GM12878 (cell line): ENCODE measurements around the gene SYNPO. TPM values are rescaled to one million over a fixed set of nuclear protein-coding genes. Genes with fewer than 3 reads are reported as not detected.

Source experiments
- ATAC-seq: fragments of 200-7000 bp; cut with Tn5 transposase; 3 replicates; pipeline ENCODE4 v1.9.1; 2020; ENCODE audit warnings: mild to moderate bottlenecking, moderate library complexity
- BruUV-seq: library from RNA; stranded (reverse); fragments of 400-500 nt; replicated peaks from 2 replicates; lab custom pipeline; 2021; lab: Mats Ljungman, UMichigan
- CTCF ChIA-PET: fragments of 300-600 bp; sonication (Branson Sonifier 250); formaldehyde crosslinking; extraction: SDS; loops from one replicate; lab custom pipeline; 2021; ENCODE audit warnings: inconsistent platforms; lab: Yijun Ruan, JAX
- POLR2A ChIA-PET: fragments of 350-600 bp; formaldehyde crosslinking; extraction: SDS; loops from one replicate; lab custom pipeline; 2021; ENCODE audit warnings: inconsistent platforms; lab: Charles Lee
- RAD21 ChIA-PET: fragments of 300-600 bp; sonication (Branson Sonifier 250); formaldehyde crosslinking; loops from one replicate; lab custom pipeline; 2023; ENCODE audit warnings: antibody characterized with exemption; ENCODE audit not compliant: unreplicated experiment; lab: Charles Lee
- SMC1A ChIA-PET: fragments of 300-600 bp; sonication (Branson Sonifier 250); formaldehyde crosslinking; loops from one replicate; lab custom pipeline; 2023; ENCODE audit not compliant: unreplicated experiment, uncharacterized antibody; lab: Charles Lee
- DNase-seq: peaks from one replicate; pipeline ENCODE4 v3.0.0-alpha.2; 2011; ENCODE audit warnings: low read depth, low spot score
- FAIRE-seq: peaks from 3 replicates; lab custom pipeline; 2011; peaks lifted over from hg19 to GRCh38; lab: Jason Lieb, UNC
- H2AFZ ChIP-seq: 2 replicates; pipeline ENCODE4 v1.6.0; 2011; ENCODE audit warnings: low read depth, low read length, control low read depth; ENCODE audit not compliant: control insufficient read depth
- H3K27ac ChIP-seq: 2 replicates; pipeline ENCODE4 v1.5.1; 2011; ENCODE audit warnings: control low read depth; ENCODE audit not compliant: control insufficient read depth, insufficient read depth
- H3K27me3 ChIP-seq, 2 experiments: replicated peaks in 1 of 2; 2 replicates each; pipeline versions ENCODE4 v1.6.0 to v1.6.1; 2011; ENCODE audit warnings: low read length in 1 of 2; ENCODE audit not compliant: control insufficient read depth in 2 of 2, insufficient read depth in 2 of 2
- H3K36me3 ChIP-seq, 2 experiments: 2 replicates each; pipeline ENCODE4 v1.5.1; 2011; ENCODE audit warnings: low read length in 1 of 2; ENCODE audit not compliant: control insufficient read depth in 2 of 2, insufficient read depth in 2 of 2
- H3K4me1 ChIP-seq: 2 replicates; pipeline ENCODE4 v1.6.1; 2011; ENCODE audit warnings: mild to moderate bottlenecking, low read length, moderate library complexity, mixed read lengths; ENCODE audit not compliant: control insufficient read depth, insufficient read depth
- H3K4me2 ChIP-seq: 2 replicates; pipeline ENCODE4 v1.6.0; 2011; ENCODE audit warnings: control low read depth; ENCODE audit not compliant: control insufficient read depth, insufficient read depth
- H3K4me3 ChIP-seq: fragments of 200-600 bp; sonication (generic); 2 replicates; pipeline ENCODE4 v1.5.1; 2016
- H3K79me2 ChIP-seq: 2 replicates; pipeline ENCODE4 v1.6.0; 2011; ENCODE audit warnings: low read length; ENCODE audit not compliant: control insufficient read depth, insufficient read depth
- H3K9ac ChIP-seq: 2 replicates; pipeline ENCODE4 v1.8.0; 2011; ENCODE audit warnings: low read length, control low read depth, mixed read lengths; ENCODE audit not compliant: control insufficient read depth, insufficient read depth
- H3K9me3 ChIP-seq: replicated peaks from 3 replicates; pipeline ENCODE4 v1.5.1; 2011; ENCODE audit warnings: mild to moderate bottlenecking, low read length; ENCODE audit not compliant: control insufficient read depth, insufficient read depth
- H4K20me1 ChIP-seq: 2 replicates; pipeline ENCODE4 v1.6.0; 2011; ENCODE audit not compliant: control insufficient read depth, insufficient read depth
- BMI1 ChIP-seq: fragments of 450-650 bp; IDR thresholded peaks from 2 replicates; pipeline ENCODE4 v1.6.1; 2016; ENCODE audit warnings: mild to moderate bottlenecking, moderate library complexity, borderline replicate concordance
- E2F8 ChIP-seq: fragments of 450-650 bp; IDR thresholded peaks from 2 replicates; pipeline ENCODE4 v1.6.1; 2018; ENCODE audit warnings: mild to moderate bottlenecking, low read depth, moderate library complexity; ENCODE audit not compliant: partially characterized antibody
- FOXK2 ChIP-seq: fragments of 450-650 bp; IDR thresholded peaks from 2 replicates; pipeline ENCODE4 v1.6.1; 2017; ENCODE audit warnings: mild to moderate bottlenecking, moderate library complexity
- JUND ChIP-seq: IDR thresholded peaks from 2 replicates; pipeline ENCODE4 v1.6.1; 2012; ENCODE audit warnings: low read depth, mild to moderate bottlenecking, low read length, improper control_type of control experiment, moderate library complexity
- PAX5 ChIP-seq: IDR thresholded peaks from 2 replicates; pipeline ENCODE4 v1.6.1; 2011; ENCODE audit warnings: low read depth, low read length, borderline replicate concordance
- RCOR1 ChIP-seq: conservative IDR thresholded peaks from 2 replicates; pipeline ENCODE4 v1.6.1; 2012; ENCODE audit warnings: low read depth, low read length, improper control_type of control experiment
- RUNX3 ChIP-seq: IDR thresholded peaks from 2 replicates; pipeline ENCODE4 v1.6.1; 2012; ENCODE audit warnings: low read length, inconsistent platforms
- SPI1 ChIP-seq: IDR thresholded peaks from 2 replicates; pipeline ENCODE4 v1.6.1; 2011; ENCODE audit warnings: low read depth, mild to moderate bottlenecking, low read length, moderate library complexity, borderline replicate concordance; ENCODE audit not compliant: insufficient read depth
- SRF ChIP-seq, 2 experiments: IDR thresholded peaks; 2 replicates each; pipeline ENCODE4 v1.6.1; 2011; ENCODE audit warnings: low read depth in 2 of 2, low read length in 2 of 2, mild to moderate bottlenecking in 1 of 2, moderate library complexity in 1 of 2
- STAT3 ChIP-seq: IDR thresholded peaks from 2 replicates; pipeline ENCODE4 v1.6.1; 2011; ENCODE audit warnings: low read depth, low read length, improper control_type of control experiment
- ZNF217 ChIP-seq: fragments of 450-650 bp; IDR thresholded peaks from 2 replicates; pipeline ENCODE4 v1.6.1; 2017; ENCODE audit warnings: antibody characterized with exemption, mild to moderate bottlenecking
- WGBS: methylation state at CpG from one replicate; pipeline ENCODE4 v1.1.6; 2016; ENCODE audit warnings: low lambda C conversion rate; ENCODE audit not compliant: insufficient replicate concordance, insufficient coverage; ENCODE audit errors: missing lambda C conversion rate; 5-methylcytosine and 5-hydroxymethylcytosine counted together
- in situ Hi-C: fragments of 300-500 bp; cut with MboI; formaldehyde crosslinking; loops from 9 replicates; pipeline ENCODE4 v1.14.3; 2018; ENCODE audit warnings: mixed read lengths
- intact Hi-C: fragments of 100-400 bp; cut with micrococcal nuclease; formaldehyde crosslinking; loops from one replicate; pipeline ENCODE4 v1.14.2; 2022; ENCODE audit not compliant: unreplicated experiment
- polyA plus RNA-seq, 11 experiments: library from polyadenylated mRNA; depleted of rRNA in 4 of 11; unstranded in 6 of 11; stranded (reverse) in 5 of 11; fragments of >200 nt; fragmentation: Nextera tagmentation in 4 of 11; fragmentation: Illumina TruSeq in 1 of 11; extraction: Ambion mirVana in 4 of 11; extraction: Trizol in 1 of 11; gene quantifications; 1 replicate in 1 of 11; 2 replicates in 10 of 11; pipeline versions ENCODE4 v1.2.1 to v1.2.3, GENCODE V29; 2011 to 2016; ENCODE audit warnings: inconsistent platforms in 2 of 11, missing spikeins in 2 of 11, low read depth in 1 of 11
- total RNA-seq, 4 experiments: library from RNA; depleted of rRNA in 3 of 4; stranded (reverse); fragments of >200 nt in 3 of 4; fragmentation: Illumina TruSeq in 1 of 4; extraction: Trizol in 1 of 4; gene quantifications; 2 replicates each; pipeline versions ENCODE4 v1.2.1 to v1.2.3, GENCODE V29; 2013 to 2021
- TF ChIP-seq, protein P1 (sequence below), 3 experiments: IDR thresholded peaks in 2 of 3; conservative IDR thresholded peaks in 1 of 3; 2 replicates each; pipeline ENCODE4 v1.5.1; 2011; ENCODE audit warnings: low read depth in 3 of 3, low read length in 3 of 3, mild to moderate bottlenecking in 3 of 3, control low read depth in 2 of 3, moderate library complexity in 2 of 3, inconsistent platforms in 1 of 3, mixed read lengths in 1 of 3; ENCODE audit not compliant: control insufficient read depth in 2 of 3, insufficient read depth in 1 of 3; ENCODE audit errors: extremely low read depth in 1 of 3
- TF ChIP-seq, protein P2 (sequence below): fragments of 450-650 bp; IDR thresholded peaks from 2 replicates; pipeline ENCODE4 v1.6.1; 2017; ENCODE audit warnings: antibody characterized with exemption, mild to moderate bottlenecking, moderate library complexity
- TF ChIP-seq, protein P3 (sequence below): fragments of 450-650 bp; IDR thresholded peaks from 2 replicates; pipeline ENCODE4 v1.6.1; 2016; ENCODE audit warnings: mild to moderate bottlenecking

Gene SYNPO
- total and polyA plus RNA-seq, 10 of the 15 experiments (the other 5 are each of a cell fraction or from before 2014, with no cell fraction given) = 0.77 to 21.0 (median 3.9) TPM

GRCh38 chr5:150642991-150643710 lies 2.7 kb downstream of the SYNPO start:
- no peaks in the 10 kb centered on the region for H3K27me3 ChIP-seq
- no TSS peak for BruUV-seq
- H3K4me2 ChIP-seq = no peak overlapping the region
- H3K4me1 ChIP-seq = no peaks in the 10 kb centered on the region
- H3K79me2 ChIP-seq = no peaks in the 10 kb centered on the region
- ATAC-seq (no peak), DNase-seq (no peak), FAIRE-seq (no peak)
- in situ Hi-C loops = no loop called here
- 54% methylated on average over 12 of the region's 12 CpGs for WGBS
- ChIA-PET SMC1A (interaction anchor here (0.6 to 2.1 kb wide), 6 partner anchors 10 to 99 kb away, joined by 3 to 4 read pairs (median 3); no protein-coding TSS in a partner anchor), RAD21 (interaction anchor here (1.9 kb wide), 1 partner anchor 17 kb away, joined by 9 read pairs; no protein-coding TSS in a partner anchor), CTCF (interaction anchor here (0.6 to 1.4 kb wide), 7 partner anchors 10 to 1377 kb away, joined by 3 to 5 read pairs (median 3); partner anchors contain the start of gene MYOZ3), POLR2A (interaction anchor here (0.9 kb wide), 1 partner anchor 63 kb away, joined by 3 read pairs; no protein-coding TSS in a partner anchor)
- H3K4me3 ChIP-seq = no peak overlapping the region
- intact Hi-C loops = no loop called here
- H2AFZ ChIP-seq = no peak overlapping the region
- no peaks in the 10 kb centered on the region for H3K9me3 ChIP-seq
- no peaks in the 10 kb centered on the region for H4K20me1 ChIP-seq
- H3K9ac ChIP-seq = no peak overlapping the region
- no peaks in the 10 kb centered on the region for H3K36me3 ChIP-seq
- no peak overlapping the region for H3K27ac ChIP-seq
- TF ChIP-seq, protein P1, sequence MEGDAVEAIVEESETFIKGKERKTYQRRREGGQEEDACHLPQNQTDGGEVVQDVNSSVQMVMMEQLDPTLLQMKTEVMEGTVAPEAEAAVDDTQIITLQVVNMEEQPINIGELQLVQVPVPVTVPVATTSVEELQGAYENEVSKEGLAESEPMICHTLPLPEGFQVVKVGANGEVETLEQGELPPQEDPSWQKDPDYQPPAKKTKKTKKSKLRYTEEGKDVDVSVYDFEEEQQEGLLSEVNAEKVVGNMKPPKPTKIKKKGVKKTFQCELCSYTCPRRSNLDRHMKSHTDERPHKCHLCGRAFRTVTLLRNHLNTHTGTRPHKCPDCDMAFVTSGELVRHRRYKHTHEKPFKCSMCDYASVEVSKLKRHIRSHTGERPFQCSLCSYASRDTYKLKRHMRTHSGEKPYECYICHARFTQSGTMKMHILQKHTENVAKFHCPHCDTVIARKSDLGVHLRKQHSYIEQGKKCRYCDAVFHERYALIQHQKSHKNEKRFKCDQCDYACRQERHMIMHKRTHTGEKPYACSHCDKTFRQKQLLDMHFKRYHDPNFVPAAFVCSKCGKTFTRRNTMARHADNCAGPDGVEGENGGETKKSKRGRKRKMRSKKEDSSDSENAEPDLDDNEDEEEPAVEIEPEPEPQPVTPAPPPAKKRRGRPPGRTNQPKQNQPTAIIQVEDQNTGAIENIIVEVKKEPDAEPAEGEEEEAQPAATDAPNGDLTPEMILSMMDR (IDR thresholded peaks at IDR 0.05 in 2 of 3, conservative IDR thresholded peaks at IDR 0.05 in 1 of 3; ENCODE audit: control insufficient read depth in 2 of 3, extremely low read depth in 1 of 3, insufficient read depth in 1 of 3, low read depth in 3 of 3, low read length in 3 of 3) = no peak
- TF ChIP-seq PAX5 (no peak), ZNF217 (no peak), E2F8 (no peak), JUND (no peak), SPI1 (no peak), RCOR1 (no peak), FOXK2 (no peak), SRF (IDR thresholded peaks at IDR 0.05; ENCODE audit: low read depth in 2 of 2, low read length in 2 of 2) (no peak), STAT3 (no peak), BMI1 (no peak), RUNX3 (no peak)
- TF ChIP-seq, protein P2, sequence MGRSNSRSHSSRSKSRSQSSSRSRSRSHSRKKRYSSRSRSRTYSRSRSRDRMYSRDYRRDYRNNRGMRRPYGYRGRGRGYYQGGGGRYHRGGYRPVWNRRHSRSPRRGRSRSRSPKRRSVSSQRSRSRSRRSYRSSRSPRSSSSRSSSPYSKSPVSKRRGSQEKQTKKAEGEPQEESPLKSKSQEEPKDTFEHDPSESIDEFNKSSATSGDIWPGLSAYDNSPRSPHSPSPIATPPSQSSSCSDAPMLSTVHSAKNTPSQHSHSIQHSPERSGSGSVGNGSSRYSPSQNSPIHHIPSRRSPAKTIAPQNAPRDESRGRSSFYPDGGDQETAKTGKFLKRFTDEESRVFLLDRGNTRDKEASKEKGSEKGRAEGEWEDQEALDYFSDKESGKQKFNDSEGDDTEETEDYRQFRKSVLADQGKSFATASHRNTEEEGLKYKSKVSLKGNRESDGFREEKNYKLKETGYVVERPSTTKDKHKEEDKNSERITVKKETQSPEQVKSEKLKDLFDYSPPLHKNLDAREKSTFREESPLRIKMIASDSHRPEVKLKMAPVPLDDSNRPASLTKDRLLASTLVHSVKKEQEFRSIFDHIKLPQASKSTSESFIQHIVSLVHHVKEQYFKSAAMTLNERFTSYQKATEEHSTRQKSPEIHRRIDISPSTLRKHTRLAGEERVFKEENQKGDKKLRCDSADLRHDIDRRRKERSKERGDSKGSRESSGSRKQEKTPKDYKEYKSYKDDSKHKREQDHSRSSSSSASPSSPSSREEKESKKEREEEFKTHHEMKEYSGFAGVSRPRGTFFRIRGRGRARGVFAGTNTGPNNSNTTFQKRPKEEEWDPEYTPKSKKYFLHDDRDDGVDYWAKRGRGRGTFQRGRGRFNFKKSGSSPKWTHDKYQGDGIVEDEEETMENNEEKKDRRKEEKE = no peak
- TF ChIP-seq, protein P3, sequence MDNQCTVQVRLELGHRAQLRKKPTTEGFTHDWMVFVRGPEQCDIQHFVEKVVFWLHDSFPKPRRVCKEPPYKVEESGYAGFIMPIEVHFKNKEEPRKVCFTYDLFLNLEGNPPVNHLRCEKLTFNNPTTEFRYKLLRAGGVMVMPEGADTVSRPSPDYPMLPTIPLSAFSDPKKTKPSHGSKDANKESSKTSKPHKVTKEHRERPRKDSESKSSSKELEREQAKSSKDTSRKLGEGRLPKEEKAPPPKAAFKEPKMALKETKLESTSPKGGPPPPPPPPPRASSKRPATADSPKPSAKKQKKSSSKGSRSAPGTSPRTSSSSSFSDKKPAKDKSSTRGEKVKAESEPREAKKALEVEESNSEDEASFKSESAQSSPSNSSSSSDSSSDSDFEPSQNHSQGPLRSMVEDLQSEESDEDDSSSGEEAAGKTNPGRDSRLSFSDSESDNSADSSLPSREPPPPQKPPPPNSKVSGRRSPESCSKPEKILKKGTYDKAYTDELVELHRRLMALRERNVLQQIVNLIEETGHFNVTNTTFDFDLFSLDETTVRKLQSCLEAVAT = no peak
